Skin of body (tissue), 2 donors: ENCODE data around the gene PSMC1. TPM values are rescaled to one million over a fixed set of nuclear protein-coding genes. Genes with fewer than 3 reads are reported as not detected.

Experiments
- DNase-seq: peaks from one replicate; lab custom pipeline; 2025; lab: John Stamatoyannopoulos, UW
- total RNA-seq: library from RNA; depleted of rRNA; stranded (reverse); fragments of >200 nt; gene quantifications from one replicate; pipeline ENCODE4 v1.2.3, GENCODE V29; 2014

PSMC1 gene
- total RNA-seq, 1 donor from 2014 or later: 83.5 TPM

DNA sequence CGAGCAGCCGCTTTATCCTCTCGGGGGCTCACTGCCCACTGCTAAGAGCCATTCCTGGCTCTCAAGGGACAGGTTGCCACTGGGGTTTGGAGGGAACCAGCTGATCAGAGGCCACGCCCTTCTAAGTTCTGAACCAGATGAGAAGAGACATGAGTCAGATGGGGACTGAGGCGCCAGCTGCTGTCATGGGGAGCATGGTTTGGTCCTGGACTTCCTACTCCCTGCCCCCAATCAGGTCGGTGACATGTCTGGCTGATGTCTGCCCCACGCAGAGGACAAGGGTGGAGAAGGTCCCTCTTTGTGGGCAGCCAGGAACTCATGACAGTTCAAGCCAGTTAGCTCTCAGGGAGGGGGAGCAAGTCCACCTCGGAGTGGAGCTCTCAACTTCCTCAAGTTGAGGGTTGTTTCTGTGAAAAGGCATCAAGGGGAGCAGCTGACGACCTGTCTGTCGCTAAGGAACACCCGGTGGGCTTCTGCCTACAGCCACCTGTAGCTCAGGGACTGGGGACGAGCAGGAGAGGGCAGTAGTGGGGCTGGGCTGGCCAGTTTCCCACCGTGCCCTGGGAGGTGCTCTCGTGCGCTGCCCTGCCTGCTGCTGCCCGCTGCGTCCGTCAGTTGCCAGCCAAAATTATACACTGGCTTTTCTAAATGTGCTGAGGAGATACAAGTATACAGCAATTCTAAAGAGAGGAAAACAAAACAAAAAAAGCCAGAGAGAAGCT lies 20.5 kb downstream of the PSMC1 start:
- no peak for DNase-seq

DNA sequence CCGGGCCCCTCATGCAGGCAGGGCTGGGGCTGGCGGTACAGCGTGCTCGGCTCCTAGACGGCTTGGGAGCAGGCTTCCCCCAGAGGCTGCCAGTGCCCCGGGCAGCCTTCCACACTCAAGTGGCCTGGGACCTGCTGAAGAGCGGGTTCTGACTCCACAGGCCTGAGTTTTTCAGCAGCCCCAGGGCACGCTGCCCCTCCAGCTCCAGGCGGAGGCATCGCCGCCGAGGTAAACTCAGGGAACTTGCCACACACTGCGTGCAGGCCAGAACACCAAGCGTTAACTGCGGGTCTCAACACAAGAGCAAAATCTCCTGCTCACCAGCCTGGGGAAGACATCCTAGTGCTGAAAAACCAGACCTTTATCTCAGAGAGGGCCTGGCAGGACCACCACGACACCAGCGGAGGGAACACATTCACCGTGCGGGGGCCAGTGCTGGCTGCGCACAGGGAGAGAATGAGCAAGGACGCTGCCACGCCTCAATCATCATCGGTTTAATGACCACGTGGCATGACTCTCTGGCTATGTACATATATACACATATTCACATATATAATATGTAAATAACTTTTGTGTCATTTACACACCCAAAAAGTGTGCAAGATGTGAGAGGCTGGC lies 21.3 kb downstream of the PSMC1 start:
- no peak for DNase-seq

DNA sequence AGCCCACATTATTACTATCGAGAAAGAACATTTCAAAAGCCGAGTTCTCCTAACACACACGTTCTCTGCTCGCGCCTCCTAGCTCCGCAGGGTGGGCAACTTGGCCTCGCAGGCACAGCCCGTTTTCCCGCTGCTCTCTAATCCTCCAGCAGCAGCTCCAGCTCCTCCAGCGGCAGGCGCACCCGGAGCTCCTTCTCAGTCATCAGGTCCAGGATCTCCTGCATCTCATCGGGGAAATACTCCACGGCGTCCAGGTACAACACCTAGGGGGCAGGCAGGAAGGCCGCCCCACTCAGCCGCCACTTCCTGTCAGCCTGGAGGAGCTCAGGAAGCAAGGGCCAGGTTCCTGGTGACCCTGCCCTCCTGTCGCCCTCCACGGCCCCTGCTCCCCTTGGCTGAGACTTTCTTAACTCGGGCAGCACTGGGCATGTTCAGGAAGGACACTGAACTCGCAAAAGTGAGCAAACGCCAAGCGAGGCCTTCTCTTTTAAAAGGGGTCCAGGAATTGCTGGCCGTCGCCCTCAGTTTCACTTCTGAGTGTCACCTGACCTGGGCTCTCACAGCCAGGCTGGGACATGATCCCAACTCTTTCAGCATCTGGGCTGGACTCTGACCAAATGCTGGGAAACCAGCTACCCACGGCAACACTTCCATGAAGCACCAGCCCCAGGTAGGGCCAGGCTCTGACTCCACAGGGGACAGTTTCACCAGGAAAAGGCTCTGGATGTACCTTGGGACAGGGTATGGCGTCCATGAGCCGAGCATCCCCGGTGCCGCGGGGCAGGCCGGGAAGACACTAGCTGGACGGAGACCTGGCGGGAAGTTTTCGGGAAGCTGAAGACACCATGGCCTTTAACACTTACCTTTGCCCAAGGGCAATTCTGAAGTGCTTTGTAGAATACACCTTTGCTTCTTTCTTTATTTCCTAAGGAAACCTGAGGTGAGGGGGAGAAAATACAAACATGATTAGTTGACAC lies 22.1 kb downstream of the PSMC1 start:
- DNase-seq: no peak

DNA sequence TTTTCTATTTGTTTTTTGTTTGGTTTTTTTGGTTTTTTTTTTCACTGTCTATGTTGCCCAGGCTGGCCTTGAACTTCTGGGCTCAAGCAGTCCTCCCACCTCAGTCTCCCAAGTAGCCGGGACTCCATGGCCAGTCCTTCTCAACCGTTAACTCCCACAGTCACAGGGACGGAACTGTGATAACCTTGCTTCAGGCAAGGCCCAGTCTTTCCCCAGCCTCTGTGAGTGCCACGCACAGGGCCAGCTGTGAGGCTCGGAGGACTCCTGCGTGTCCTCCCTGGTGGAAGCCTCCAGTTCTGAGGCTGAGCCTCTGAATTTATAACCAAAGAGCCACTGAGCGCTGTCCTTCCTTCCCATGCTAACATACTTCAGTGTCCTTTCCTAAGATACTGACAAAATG lies 23.7 kb downstream of the PSMC1 start:
- no peak for DNase-seq

DNA sequence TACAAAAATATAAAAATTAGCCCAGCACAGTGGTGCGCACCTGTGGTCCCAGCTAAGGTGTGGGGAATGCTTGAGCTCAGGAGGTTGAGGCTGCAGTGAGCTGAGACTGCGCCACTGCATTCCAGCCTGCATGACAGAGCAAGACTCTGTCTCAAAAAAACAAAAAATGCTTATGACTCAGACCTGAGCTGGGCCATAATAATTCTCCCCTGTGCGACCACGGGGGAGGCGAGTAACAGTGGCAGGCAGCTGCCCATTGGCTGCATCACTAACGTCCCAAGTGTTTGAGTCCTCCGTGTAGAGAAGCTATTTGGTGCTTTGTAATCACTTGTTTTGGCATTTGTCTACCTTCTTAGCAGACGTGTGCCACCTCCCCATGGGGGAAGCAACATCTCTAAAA lies 24.9 kb downstream of the PSMC1 start:
- DNase-seq: no peak

DNA sequence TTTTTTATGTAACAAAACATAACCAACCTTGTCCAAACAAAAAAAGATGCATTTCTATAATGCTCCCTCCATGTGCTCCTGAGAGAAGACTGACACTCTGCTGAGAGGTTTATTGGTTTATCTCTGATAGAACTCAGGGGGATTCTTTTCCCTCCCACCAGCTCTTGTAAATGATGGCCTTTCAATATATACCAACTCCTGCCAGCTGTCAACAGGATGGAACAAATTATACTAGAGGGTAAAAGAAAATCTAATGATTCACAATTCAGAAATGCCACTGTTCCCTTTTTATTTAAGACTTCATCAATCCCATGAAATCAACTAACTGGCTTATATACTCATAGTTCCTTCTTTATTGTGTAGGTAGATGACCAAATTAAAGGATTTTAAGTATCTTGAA lies 25.4 kb downstream of the PSMC1 start:
- DNase-seq: no peak

DNA sequence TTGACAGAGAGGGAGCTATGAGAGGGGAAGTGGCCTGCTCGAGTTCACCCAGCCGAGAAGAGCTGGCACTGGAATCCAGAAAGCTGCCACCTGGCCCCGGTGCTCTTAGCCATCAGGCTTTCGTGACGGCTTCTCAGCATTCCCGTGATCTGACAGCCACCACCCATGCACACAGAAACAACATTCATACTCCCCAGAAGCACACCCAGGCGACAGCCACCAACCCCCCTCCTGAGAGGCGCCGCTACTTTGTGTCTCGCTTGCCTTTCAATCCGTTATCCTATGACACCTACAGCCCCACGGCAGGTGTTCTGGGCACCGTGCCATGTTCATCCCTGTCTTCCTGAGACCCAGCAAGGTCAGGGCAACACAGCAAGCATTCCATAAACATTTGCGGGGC lies 31.4 kb downstream of the PSMC1 start:
- no peak for DNase-seq

DNA sequence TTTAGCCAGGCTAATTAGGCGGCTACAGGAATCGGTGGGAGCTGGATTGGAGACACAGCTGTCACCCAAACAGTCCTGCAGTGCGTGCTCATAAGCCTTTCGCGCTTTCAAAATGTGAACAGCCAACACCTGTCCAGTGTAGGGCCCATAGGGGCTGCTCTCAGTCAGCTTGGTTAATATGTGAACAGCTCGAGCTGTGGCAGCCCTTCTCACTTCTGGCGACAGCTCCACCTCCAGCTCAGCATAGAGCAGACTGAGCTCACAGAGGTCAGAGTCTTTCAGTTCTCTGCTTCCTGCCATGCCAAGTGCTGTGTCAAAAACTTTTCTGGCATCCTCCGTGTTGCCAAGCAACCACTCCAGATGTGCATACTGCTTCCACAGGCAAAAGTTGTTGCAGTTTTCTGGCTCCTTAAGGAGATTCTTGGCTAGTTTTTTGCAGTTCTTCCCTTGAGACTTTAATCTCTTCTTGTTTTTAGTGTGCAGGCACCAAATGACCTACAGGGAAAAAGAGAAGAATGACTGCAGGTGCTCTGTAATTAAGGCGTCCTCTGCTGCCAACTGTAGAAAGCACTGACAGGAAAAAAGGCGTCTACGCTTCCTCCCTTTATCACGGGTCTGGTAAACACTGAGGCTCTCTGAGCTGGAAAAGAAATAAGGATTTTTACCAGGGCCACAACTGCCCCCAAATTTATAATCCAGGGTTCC lies 32.5 kb downstream of the PSMC1 start:
- DNase-seq: no peak

DNA sequence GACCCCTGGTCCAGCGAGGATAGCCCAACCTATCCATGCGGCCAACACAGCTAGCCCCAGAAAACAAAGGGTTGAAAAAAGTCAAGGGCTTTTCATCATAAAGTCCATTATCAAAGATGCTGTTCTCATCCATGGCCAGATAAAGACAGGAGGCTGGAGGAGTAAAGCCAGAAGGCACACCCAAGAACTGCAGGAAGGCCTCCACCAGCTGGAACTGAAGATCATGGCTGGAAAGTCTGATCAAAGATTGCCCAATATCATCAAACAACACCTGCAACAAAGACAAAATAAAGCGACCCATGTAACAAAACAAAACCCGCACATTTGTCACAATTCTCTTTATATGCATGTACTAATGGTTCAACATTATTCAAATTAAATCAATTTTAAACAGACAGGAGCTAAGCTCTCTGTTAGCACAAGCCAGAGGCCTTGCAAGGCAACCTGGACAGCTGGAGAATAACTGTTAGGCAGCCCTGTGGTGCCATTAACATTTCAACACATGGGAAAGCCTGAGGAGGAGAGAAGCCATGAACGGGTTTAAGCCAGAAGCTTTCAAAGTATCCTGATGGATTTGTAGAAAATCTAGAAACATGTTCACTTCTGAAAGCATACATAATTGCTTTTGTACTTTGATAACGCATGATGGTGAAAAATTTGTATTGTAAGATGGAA lies 34.1 kb downstream of the PSMC1 start:
- no peak for DNase-seq

DNA sequence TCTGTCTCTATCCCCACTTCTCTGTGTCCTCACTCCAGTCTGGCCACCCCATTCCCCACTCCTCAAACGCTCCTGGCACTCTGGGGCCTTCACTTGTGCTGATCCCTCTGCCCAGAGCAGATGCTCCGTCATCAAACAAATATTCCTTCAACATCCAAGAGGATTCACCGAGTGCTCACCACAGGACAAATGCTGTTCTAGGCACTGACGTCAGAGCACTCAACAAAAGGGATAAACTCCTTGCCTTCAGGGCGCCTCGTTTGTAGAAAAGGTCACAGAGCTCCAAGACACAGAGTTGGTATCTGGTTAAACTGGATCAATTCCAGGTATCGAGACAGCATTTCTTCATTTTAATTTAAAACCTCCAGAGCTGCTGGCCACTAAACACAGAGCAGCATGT lies 35.3 kb downstream of the PSMC1 start:
- no peak for DNase-seq

DNA sequence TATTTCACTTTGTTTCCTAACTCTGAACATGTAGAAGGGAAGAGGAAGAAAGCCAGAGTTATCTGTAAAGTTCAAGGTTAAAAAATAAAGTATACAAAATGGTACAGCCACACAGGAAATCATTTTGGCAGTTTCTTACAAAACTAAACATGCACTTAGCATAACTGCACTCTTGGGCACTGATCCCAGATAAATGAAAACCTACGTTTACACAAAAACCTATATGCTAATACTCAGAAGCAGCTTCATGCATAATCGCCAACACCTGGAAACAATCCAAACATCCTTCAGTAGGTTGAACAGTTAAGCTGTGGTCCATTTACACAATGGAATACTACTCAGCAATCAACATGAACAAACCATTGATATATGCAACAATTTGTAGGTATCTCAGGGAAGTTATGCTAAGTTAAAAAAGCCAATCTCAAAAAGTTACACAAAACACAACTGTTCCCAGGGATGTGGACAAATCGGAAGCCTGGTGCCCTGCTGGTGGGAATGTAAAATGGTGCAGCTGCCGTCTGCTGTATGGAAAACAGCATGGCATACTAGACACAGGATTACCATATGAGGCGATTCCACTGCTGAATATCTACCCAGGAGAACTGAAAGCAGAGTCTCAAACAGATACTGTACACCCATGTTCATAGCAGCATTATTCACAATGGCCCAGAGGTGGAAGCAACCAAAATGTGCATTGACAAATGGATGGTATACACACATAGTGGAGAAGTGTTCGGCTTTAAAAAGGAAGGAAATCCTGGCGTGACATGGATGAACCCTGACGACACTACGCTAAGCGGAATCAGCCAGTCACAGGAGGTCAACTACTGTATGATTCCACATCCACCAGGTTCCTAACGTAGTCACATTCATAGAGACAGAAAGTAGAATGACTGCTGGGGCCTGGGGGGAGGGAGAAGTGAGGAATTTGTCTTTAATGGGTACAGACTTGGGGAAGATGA lies 37.7 kb downstream of the PSMC1 start:
- DNase-seq: no peak

DNA sequence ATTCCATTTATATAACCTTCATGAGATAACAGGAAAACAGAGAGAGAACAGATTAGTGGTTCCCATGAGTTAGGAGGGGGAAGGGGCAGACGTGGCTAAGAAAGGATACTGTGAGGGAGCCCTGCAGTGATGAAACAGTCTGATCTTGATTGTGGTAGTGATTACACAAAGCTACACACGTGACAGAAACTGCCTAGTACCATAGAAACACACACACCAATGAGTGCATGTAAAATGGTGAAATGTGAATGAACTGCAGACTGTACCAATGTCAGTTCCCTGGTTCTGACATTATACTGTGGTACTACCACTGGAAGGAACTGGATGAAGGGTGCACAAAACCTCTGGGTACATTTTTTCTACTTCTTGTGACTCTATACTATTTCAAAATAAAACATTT lies 38.5 kb downstream of the PSMC1 start:
- no peak for DNase-seq

DNA sequence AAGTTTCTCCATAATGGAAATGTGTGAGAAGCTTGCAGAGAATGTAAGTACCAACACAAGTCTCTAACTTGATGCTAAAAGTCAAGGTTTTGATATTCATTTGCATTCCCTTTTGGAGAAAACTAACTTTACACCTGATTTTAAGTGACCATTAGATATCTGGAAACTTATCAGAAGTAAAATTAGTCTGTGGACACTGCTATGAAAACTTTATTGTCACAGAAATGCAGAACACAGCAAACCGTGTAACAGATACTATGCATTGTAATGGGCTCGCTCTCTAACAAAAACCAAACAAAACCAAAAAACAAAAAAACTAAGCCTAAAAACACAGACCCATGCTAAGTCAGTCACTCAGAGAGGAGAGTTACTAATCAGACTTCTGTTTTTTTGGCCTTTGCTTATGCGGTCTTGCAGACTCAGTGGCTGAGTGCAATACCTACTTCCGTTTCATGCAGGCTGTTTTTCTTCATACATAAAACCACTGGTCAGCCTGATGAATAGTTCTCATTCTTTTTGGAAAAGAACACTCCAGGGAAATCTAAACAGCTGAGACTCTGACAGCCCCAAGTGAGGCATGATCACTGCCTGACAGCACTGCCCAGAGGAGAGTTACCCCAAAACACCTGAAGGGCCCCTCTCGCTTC lies 39.6 kb downstream of the PSMC1 start:
- no peak for DNase-seq

DNA sequence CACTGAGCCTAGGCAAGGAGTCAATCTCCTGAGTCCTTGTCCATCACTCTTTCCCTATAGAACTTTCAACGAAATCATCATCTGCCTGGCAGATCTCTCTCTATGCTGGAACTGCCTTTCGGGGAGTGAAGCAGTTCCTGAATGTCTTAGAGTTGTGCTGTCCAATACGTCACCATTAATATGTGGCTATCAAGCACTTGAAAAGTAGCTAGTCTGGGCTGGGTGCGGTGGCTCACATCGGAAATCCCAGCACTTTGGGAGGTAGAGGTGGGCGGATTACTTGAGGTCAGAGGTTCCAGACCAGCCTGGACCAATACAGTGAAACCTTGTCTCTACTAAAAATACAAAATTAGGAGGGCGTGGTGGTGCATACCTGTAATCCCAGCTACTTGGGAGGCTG lies 40.3 kb downstream of the PSMC1 start:
- no peak for DNase-seq

DNA sequence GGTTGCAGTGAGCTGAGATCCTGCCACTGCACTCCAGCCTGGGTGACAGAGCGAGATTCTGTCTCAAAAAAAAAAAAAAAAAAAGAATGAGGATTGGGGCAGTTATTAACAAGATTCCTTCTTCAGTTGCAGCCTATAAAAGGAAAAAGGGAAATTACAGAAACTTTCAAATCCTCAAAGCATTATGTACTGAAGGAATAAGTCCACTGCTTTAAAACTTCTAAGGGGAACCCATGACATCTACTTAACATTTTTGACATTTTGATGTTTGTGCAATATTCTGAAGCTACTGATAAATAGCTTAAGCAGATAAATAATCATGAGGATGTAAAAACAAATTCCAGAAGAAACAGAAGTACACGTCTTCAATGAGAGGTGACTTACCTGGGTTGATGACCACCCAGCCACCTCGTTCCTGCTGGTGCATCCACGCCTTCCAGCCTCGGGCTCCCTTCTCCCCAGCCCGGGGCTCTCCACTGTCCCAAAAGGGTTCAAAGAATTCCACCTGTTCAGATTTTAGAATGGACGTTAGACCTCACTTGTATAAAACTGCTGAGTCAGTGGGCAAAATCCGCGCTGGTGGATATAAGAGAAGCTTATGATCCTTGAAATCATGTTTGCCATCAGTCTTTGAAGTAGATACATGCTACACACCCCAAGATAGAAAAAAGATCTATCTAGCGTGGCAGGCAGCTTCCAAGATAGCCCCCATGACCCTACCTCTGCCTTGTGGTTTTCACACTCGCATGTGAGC lies 41.7 kb downstream of the PSMC1 start:
- DNase-seq: no peak

DNA sequence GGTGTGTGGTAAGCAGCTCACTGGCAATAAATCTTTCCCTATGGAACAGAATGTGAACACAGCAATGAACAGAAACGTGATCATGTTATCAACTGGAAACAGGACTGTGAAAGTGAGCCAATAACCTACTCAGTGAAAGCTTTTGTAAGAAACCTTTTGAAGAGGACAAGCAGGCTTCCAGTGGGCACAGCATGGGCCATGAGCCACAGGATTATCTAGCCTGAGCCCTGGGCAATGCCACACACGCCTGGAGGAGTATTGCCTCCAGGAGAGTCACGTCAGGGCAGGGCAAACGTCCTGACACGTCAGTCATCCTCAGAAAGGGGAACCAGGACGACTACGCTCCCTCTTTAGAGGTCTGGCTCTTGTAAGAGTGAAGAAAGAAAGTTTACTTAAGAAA lies 43.1 kb downstream of the PSMC1 start:
- no peak for DNase-seq

DNA sequence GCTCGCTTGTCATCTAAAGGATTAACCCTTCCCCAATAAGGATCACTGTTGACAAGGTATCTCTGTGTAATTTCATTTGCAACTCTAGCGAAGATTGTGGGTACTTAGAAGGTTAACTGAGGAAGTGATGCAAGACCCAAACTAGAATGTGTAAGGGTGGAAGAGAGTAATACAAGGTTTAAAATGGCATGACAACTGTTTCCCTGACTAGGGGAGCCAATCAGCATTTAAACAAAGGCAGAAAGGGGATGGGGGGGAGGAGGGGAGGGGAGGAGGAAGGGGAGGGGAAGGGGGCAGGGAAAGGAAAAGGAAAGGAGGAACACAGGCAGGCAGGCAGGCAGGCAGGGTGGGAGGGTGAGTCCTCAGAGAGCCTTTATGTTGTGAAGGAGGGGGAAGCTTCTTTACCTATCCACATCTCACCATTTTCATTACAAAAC lies 44.3 kb downstream of the PSMC1 start:
- no peak for DNase-seq

DNA sequence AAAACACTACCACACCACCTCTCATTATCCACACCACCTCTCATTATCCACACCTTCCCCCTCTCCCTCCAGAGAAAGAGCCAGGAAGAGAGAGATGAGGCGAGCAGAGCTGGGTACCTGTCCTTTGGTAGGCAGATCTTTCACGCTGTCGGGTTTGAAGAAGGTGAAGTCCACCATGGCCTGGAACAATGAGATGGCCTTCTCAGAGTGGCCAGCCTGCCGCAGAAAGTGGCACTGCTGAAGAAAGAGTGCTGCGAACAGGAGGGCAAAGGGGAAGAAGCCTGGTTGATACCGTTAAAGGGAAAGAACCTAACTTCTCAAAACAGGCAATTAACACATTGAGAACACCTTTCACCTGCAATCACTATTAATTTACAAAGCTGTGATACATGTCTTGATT lies 44.8 kb downstream of the PSMC1 start:
- DNase-seq: no peak

DNA sequence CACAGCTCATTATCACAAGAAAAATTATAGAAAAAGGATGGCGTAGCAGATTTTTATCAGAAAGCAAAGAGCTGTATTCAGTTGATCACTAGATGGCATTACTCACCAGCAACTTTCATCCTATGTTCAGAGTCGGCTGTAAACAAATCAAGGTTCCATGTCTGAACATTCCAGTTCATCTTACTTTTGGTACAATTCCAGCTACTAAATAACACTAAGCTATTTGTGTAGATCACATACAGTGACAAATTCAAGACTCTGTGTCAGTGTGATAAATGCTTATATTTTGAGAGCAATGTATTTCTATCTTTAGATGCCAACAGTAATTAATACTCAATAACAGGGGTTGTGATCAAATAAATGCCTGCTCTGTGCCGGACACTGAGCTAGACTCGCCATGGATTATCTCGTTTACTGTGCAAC lies 45.3 kb downstream of the PSMC1 start:
- peak; percentile 59 for DNase-seq
